PC-3 (cell line): ENCODE data around the gene PLA2G2E. TPM values are rescaled to one million over a fixed set of nuclear protein-coding genes. Genes with fewer than 3 reads are reported as not detected.

ENCODE experiments used
- ATAC-seq: fragments of 200-7000 bp; cut with Tn5 transposase; 2 replicates; pipeline ENCODE4 v1.9.1; 2020; ENCODE audit warnings: mild to moderate bottlenecking, moderate library complexity
- BruUV-seq: library from RNA; stranded (reverse); fragments of 400-500 nt; replicated peaks from 2 replicates; lab custom pipeline; 2021; lab: Mats Ljungman, UMichigan
- CTCF ChIA-PET: fragments of 300-600 bp; sonication (Branson Sonifier 250); formaldehyde crosslinking; loops from one replicate; lab custom pipeline; 2022; ENCODE audit warnings: antibody characterized with exemption; lab: Charles Lee
- POLR2A ChIA-PET: fragments of 300-600 bp; sonication (Branson Sonifier 250); formaldehyde crosslinking; loops from one replicate; lab custom pipeline; 2022; ENCODE audit warnings: antibody characterized with exemption; ENCODE audit not compliant: unreplicated experiment; lab: Charles Lee
- DNase-seq: peaks from one replicate; pipeline ENCODE4 v3.0.0-alpha.2; 2015
- H2AFZ ChIP-seq: fragments of 300-600 bp; sonication (generic); 2 replicates; pipeline ENCODE4 v1.6.0; 2016; ENCODE audit warnings: antibody characterized with exemption, low read length
- H3F3A ChIP-seq: fragments of 300-600 bp; sonication (generic); one replicate; pipeline ENCODE4 v1.6.0; 2017; ENCODE audit warnings: antibody characterized with exemption, low read length, control low read depth, mild to moderate bottlenecking; ENCODE audit not compliant: unreplicated experiment
- H3K27ac ChIP-seq: fragments of 300-600 bp; sonication (generic); 2 replicates; pipeline ENCODE4 v1.5.1; 2016; ENCODE audit warnings: mild to moderate bottlenecking, low read length
- H3K27me3 ChIP-seq: fragments of 300-600 bp; sonication (generic); 2 replicates; pipeline ENCODE4 v1.6.1; 2016; ENCODE audit warnings: low read length, mixed read lengths
- H3K36me3 ChIP-seq: fragments of 300-600 bp; sonication (generic); 2 replicates; pipeline ENCODE4 v1.6.1; 2016; ENCODE audit warnings: low read depth, mixed run types, low read length, mixed read lengths
- H3K4me1 ChIP-seq: fragments of 300-600 bp; sonication (generic); 2 replicates; pipeline ENCODE4 v1.5.1; 2016; ENCODE audit warnings: low read length; ENCODE audit not compliant: insufficient read depth
- H3K4me2 ChIP-seq: fragments of 300-600 bp; sonication (generic); 2 replicates; pipeline ENCODE4 v1.6.0; 2016; ENCODE audit warnings: low read length
- H3K4me3 ChIP-seq: fragments of 300-600 bp; sonication (generic); 2 replicates; pipeline ENCODE4 v1.5.1; 2016; ENCODE audit warnings: mild to moderate bottlenecking, low read length, mixed read lengths
- H3K79me2 ChIP-seq: fragments of 300-600 bp; sonication (generic); 2 replicates; pipeline ENCODE4 v1.6.1; 2017; ENCODE audit warnings: low read length, mixed read lengths
- H3K9ac ChIP-seq: fragments of 300-600 bp; sonication (generic); 2 replicates; pipeline ENCODE4 v1.6.0; 2016; ENCODE audit warnings: mild to moderate bottlenecking, low read length
- H3K9me2 ChIP-seq: fragments of 300-600 bp; sonication (generic); replicated peaks from 2 replicates; pipeline ENCODE4 v1.6.1; 2016; ENCODE audit warnings: mixed run types, low read length, mixed read lengths
- H3K9me3 ChIP-seq: fragments of 300-600 bp; sonication (generic); 2 replicates; pipeline ENCODE4 v1.6.1; 2016; ENCODE audit warnings: low read length, mixed read lengths
- H4K20me1 ChIP-seq: fragments of 300-600 bp; sonication (generic); 2 replicates; pipeline ENCODE4 v1.6.1; 2016; ENCODE audit warnings: low read length, mixed read lengths
- CTCF ChIP-seq: fragments of 300-600 bp; sonication (generic); conservative IDR thresholded peaks from 2 replicates; pipeline ENCODE4 v1.5.1; 2017; ENCODE audit warnings: antibody characterized with exemption, low read depth, mild to moderate bottlenecking, low read length
- EZH2 ChIP-seq: fragments of 300-600 bp; sonication (generic); IDR thresholded peaks from one replicate; pipeline ENCODE4 v1.6.1; 2017; ENCODE audit warnings: antibody characterized with exemption, mild to moderate bottlenecking, low read length; ENCODE audit not compliant: unreplicated experiment
- EZH2phosphoT487 ChIP-seq: fragments of 300-600 bp; sonication (generic); IDR thresholded peaks from 2 replicates; pipeline ENCODE4 v1.6.1; 2018; ENCODE audit warnings: mild to moderate bottlenecking, antibody characterized with exemption, low read length, borderline replicate concordance
- intact Hi-C: fragments of 100-400 bp; cut with micrococcal nuclease; formaldehyde crosslinking; loops from 2 replicates; pipeline ENCODE4 v1.9.0; 2023
- total RNA-seq: library from RNA; depleted of rRNA; stranded (reverse); fragments of >200 nt; gene quantifications from 2 replicates; pipeline ENCODE4 v1.2.3, GENCODE V29; 2014

PLA2G2E gene
- total RNA-seq, 1 experiment from 2014 or later: not detected

GRCh38 chr1:19940486-19941205 is 17.2 kb upstream of the PLA2G2E start:
- TF ChIP-seq EZH2: no peak
- TF ChIP-seq EZH2phosphoT487: no peak
- no peak for TF ChIP-seq CTCF
- Histone ChIP-seq H3K9me2 (no peaks in the 10 kb centered on the region), H3K9me3 (no peaks in the 10 kb centered on the region), H4K20me1 (no peaks in the 10 kb centered on the region), H3K4me2 (no peak overlapping the region), H3K79me2 (no peaks in the 10 kb centered on the region), H3K4me1 (no peaks in the 10 kb centered on the region), H3K36me3 (no peaks in the 10 kb centered on the region), H3K9ac (no peak overlapping the region), H2AFZ (no peak overlapping the region), H3F3A (no peaks in the 10 kb centered on the region), H3K27ac (no peak overlapping the region), H3K4me3 (no peak overlapping the region), H3K27me3 (no peaks in the 10 kb centered on the region)
- DNase-seq: no peak
- intact Hi-C loops: no loop called here
- BruUV-seq: no TSS peak
- CTCF ChIA-PET: no interaction called here
- no peak for ATAC-seq
- POLR2A ChIA-PET: no interaction called here

GRCh38 chr1:19938472-19938871 is 15.1 kb upstream of the PLA2G2E start:
- ChIA-PET POLR2A (no interaction called here), CTCF (no interaction called here)
- H3K9me2 ChIP-seq: no peaks in the 10 kb centered on the region
- no peaks in the 10 kb centered on the region for H3K36me3 ChIP-seq
- no peaks in the 10 kb centered on the region for H3K4me1 ChIP-seq
- H2AFZ ChIP-seq: no peak overlapping the region
- H3K79me2 ChIP-seq: no peaks in the 10 kb centered on the region
- no TSS peak for BruUV-seq
- H3K27me3 ChIP-seq: no peaks in the 10 kb centered on the region
- no peaks in the 10 kb centered on the region for H3K9me3 ChIP-seq
- no peak overlapping the region for H3K27ac ChIP-seq
- TF ChIP-seq EZH2phosphoT487: no peak
- TF ChIP-seq CTCF: no peak
- TF ChIP-seq EZH2: no peak
- H3F3A ChIP-seq: no peaks in the 10 kb centered on the region
- H3K9ac ChIP-seq: no peak overlapping the region
- intact Hi-C loops: no loop called here
- no peaks in the 10 kb centered on the region for H4K20me1 ChIP-seq
- DNase-seq (no peak), ATAC-seq (no peak)
- H3K4me3 ChIP-seq: no peak overlapping the region
- H3K4me2 ChIP-seq: no peak overlapping the region

DNA sequence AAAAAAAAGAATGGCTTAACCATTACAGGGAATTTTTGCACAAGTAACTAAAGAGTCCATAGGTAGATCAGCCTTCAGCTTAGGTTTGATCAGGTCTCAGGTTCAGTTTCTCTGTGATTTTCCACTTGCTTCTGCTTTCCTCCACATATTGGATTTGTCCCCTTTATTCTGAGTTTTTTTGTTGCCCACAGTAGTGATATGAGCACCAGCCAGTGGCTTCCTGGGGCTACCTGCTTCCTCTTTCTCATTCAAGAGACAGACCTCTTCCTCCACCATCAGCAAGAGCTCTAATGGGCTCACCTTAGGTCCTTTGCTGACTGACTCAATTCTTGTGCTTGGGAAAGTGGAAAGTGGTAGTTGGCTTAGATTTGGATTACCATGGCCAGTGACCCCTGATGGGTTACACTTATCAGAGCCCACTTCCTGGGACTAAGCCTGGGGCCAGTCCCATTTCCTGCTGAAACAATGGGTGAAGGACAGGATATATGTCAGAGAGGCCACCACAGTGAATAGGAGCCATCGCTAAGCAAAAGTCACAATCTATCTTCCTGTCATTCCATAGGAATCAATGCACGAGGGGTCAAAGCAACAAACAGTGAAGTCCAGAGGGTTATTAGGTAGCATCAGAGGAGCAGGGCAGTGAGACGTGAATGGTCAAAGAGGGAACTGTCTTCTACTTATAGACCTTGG is 12.8 kb upstream of the PLA2G2E start:
- POLR2A ChIA-PET: no interaction called here
- ATAC-seq (no peak), DNase-seq (no peak)
- H3K9me2 ChIP-seq: no peaks in the 10 kb centered on the region
- CTCF ChIA-PET: no interaction called here
- intact Hi-C loops: no loop called here
- no peaks in the 10 kb centered on the region for H3K27me3 ChIP-seq
- no peak for TF ChIP-seq EZH2phosphoT487
- no peak for TF ChIP-seq CTCF
- TF ChIP-seq EZH2: no peak
- no peak overlapping the region for H3K27ac ChIP-seq
- no peak overlapping the region for H3K4me3 ChIP-seq
- H3K9me3 ChIP-seq: 0 out of 2 replicates have a peak, but pooled peaks cover 3% of the 10 kb centered on the region
- H3K4me1 ChIP-seq: no peaks in the 10 kb centered on the region
- H3K4me2 ChIP-seq: no peak overlapping the region
- H3K9ac ChIP-seq: no peak overlapping the region
- no peaks in the 10 kb centered on the region for H3K36me3 ChIP-seq
- H2AFZ ChIP-seq: no peak overlapping the region
- no peaks in the 10 kb centered on the region for H3K79me2 ChIP-seq
- no TSS peak for BruUV-seq
- no peaks in the 10 kb centered on the region for H3F3A ChIP-seq
- H4K20me1 ChIP-seq: no peaks in the 10 kb centered on the region
